Measurements from ENCODE around the gene DXO. TPM values are rescaled to one million over a fixed set of nuclear protein-coding genes. Genes with fewer than 3 reads are reported as not detected.

The DXO gene
- total and polyA plus RNA-seq, 2 of the 13 experiments (the other 11 are each of a cell fraction or from before 2014, with no cell fraction given) = 18.6 to 26.2 TPM

DNA sequence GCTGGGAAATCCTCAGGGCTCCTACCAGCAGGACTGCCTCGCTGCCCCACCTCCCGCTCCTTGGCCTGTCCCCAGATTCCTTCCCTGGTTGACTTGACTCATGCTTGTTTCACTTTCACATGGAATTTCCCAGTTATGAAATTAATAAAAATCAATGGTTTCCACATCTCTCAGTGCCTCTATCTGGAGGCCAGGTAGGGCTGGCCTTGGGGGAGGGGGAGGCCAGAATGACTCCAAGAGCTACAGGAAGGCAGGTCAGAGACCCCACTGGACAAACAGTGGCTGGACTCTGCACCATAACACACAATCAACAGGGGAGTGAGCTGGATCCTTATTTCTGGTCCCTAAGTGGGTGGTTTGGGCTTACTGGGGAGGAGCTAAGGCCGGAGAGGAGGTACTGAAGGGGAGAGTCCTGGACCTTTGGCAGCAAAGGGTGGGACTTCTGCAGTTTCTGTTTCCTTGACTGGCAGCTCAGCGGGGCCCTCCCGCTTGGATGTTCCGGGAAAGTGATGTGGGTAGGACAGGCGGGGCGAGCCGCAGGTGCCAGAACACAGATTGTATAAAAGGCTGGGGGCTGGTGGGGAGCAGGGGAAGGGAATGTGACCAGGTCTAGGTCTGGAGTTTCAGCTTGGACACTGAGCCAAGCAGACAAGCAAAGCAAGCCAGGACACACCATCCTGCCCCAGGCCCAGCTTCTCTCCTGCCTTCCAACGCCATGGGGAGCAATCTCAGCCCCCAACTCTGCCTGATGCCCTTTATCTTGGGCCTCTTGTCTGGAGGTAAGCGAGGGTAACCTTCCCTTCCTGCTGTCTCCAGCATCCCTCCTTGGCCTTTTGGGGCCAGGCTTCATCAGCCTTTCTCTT lies 26.2 kb downstream of the DXO start, which contains the start of gene CFB (continued):
- TF ChIP-seq SNAI1 (CRISPR knock-in tag; IDR thresholded peaks at IDR 0.05; ENCODE audit: borderline replicate concordance) (peak; percentile 89), NR2C2 (CRISPR knock-in tag; IDR thresholded peaks at IDR 0.05; ENCODE audit: borderline replicate concordance) (peak; percentile 83), CHD4 (IDR thresholded peaks at IDR 0.05; ENCODE audit: borderline replicate concordance, low read length) (peak; percentile 91; the same call in 1 of the 2 replicates), THRA (CRISPR knock-in tag; IDR thresholded peaks at IDR 0.05; ENCODE audit: borderline replicate concordance) (peak; percentile 80), ZNF710 (CRISPR knock-in tag; IDR thresholded peaks at IDR 0.05; ENCODE audit: borderline replicate concordance) (peak; percentile 40; the same call in 1 of the 2 replicates), PHF5A (CRISPR knock-in tag; IDR thresholded peaks at IDR 0.05; ENCODE audit: low read depth, unreplicated experiment) (peak; percentile 90), RFXANK (CRISPR knock-in tag; IDR thresholded peaks at IDR 0.05) (peak; percentile 53; the same call in 1 of the 2 replicates), ZFP41 (CRISPR knock-in tag; IDR thresholded peaks at IDR 0.05; ENCODE audit: borderline replicate concordance) (no peak; the same call in 1 of the 2 replicates), FOXP1 (IDR thresholded peaks at IDR 0.05) (peak; percentile 54; the same call in 1 of the 2 replicates), FOXP1 (CRISPR knock-in tag; IDR thresholded peaks at IDR 0.05) (peak; percentile 81), RARA (CRISPR knock-in tag; IDR thresholded peaks at IDR 0.05) (peak; percentile 89), ATF7-NPFF (CRISPR knock-in tag; IDR thresholded peaks at IDR 0.05; ENCODE audit: low read depth) (peak; percentile 70; the same call in 1 of the 2 replicates), ZMYM4 (CRISPR knock-in tag; IDR thresholded peaks at IDR 0.05) (peak; percentile 48; the same call in 1 of the 2 replicates), SP4 (CRISPR knock-in tag; IDR thresholded peaks at IDR 0.05) (peak; percentile 94), SIX4 (CRISPR knock-in tag; IDR thresholded peaks at IDR 0.05) (peak; percentile 62), TSC22D2 (CRISPR knock-in tag; IDR thresholded peaks at IDR 0.05; ENCODE audit: borderline replicate concordance) (no peak; the same call in 1 of the 2 replicates), PREB (CRISPR knock-in tag; IDR thresholded peaks at IDR 0.05) (no peak), ZNF652 (CRISPR knock-in tag; IDR thresholded peaks at IDR 0.05; ENCODE audit: borderline replicate concordance, low read depth) (peak; percentile 42; the same call in 1 of the 2 replicates), ELF4 (CRISPR knock-in tag; IDR thresholded peaks at IDR 0.05; ENCODE audit: borderline replicate concordance) (peak; percentile 53; the same call in 1 of the 2 replicates), ZNF839 (CRISPR knock-in tag; IDR thresholded peaks at IDR 0.05; ENCODE audit: borderline replicate concordance) (no peak), ZNF605 (CRISPR knock-in tag; IDR thresholded peaks at IDR 0.05) (no peak), U2AF2 (IDR thresholded peaks at IDR 0.05; ENCODE audit: low read depth, low read length) (0 out of 2 replicates have a peak, but pooled peaks have one; percentile 26), ZFP36L1 (CRISPR knock-in tag; IDR thresholded peaks at IDR 0.05) (peak; percentile 93; the same call in 1 of the 2 replicates), PAF1 (CRISPR knock-in tag; IDR thresholded peaks at IDR 0.05) (peak; percentile 65)
- TF ChIP-seq, protein P1, sequence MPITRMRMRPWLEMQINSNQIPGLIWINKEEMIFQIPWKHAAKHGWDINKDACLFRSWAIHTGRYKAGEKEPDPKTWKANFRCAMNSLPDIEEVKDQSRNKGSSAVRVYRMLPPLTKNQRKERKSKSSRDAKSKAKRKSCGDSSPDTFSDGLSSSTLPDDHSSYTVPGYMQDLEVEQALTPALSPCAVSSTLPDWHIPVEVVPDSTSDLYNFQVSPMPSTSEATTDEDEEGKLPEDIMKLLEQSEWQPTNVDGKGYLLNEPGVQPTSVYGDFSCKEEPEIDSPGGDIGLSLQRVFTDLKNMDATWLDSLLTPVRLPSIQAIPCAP (CRISPR knock-in tag; IDR thresholded peaks at IDR 0.05; ENCODE audit: low read depth) = no peak

Measured in HepG2 (cell line).